Tibial artery (tissue), 4 donors: ENCODE results near the gene CCDC178.

Source experiments
- DNase-seq, 2 donors: peaks; one replicate each; pipeline ENCODE4 v3.0.0-alpha.2; 2019
- H3K27ac ChIP-seq, 2 donors: fragments of 200-600 bp; sonication (generic) in 1 of 2; 1 replicate in 1 of 2; 2 replicates in 1 of 2; pipeline ENCODE4 v1.5.1; 2018 to 2019; ENCODE audit warnings: mild to moderate bottlenecking in 1 of 2
- H3K27me3 ChIP-seq, 2 donors: fragments of 200-600 bp; sonication (generic) in 1 of 2; one replicate each; pipeline versions ENCODE4 v1.5.1 to v1.6.0; 2016 to 2019
- H3K36me3 ChIP-seq, 3 donors: fragments of 200-600 bp; sonication (generic) in 2 of 3; one replicate each; pipeline ENCODE4 v1.5.1; 2016 to 2019; ENCODE audit warnings: mild to moderate bottlenecking in 2 of 3
- H3K4me1 ChIP-seq, 4 donors: fragments of 200-600 bp; sonication (generic) in 2 of 4; 1 replicate in 3 of 4; 2 replicates in 1 of 4; pipeline ENCODE4 v1.5.1; 2016 to 2019
- H3K4me3 ChIP-seq, 2 donors: fragments of 200-600 bp; sonication (generic) in 1 of 2; 1 replicate in 1 of 2; 2 replicates in 1 of 2; pipeline ENCODE4 v1.5.1; 2018 to 2019; ENCODE audit warnings: mild to moderate bottlenecking in 2 of 2
- H3K9me3 ChIP-seq, 3 donors: fragments of 200-600 bp; sonication (generic) in 1 of 3; one replicate each; pipeline ENCODE4 v1.5.1; 2016 to 2019
- CTCF ChIP-seq, 2 experiments: fragments of 200-600 bp in 1 of 2; fragments of 450-650 bp in 1 of 2; IDR thresholded peaks; one replicate each; pipeline ENCODE4 v1.5.1; 2017 to 2019; ENCODE audit warnings: antibody characterized with exemption in 2 of 2, mild to moderate bottlenecking in 1 of 2, moderate library complexity in 1 of 2
- intact Hi-C: fragments of 100-400 bp; cut with DNase I; formaldehyde crosslinking; loops from one replicate; pipeline ENCODE4 v1.15.0; 2023; ENCODE audit warnings: low total_unique reads

Gene CCDC178

GRCh38 chr18:33440060-33441043 lies at the start of gene CCDC178:
Gene CCDC178, minus strand, starts transcription at chr18:33440721. Its CDS starts 28,633 bp downstream, at chr18:33412088.
- DNase-seq, result peak in 1 of 2 donors; percentile 22
- intact Hi-C loops, result loop anchor here (10.0 kb wide), 1 partner anchor 224 kb away; no protein-coding TSS in a partner anchor
- Histone ChIP-seq H3K4me1 (peaks cover 0 to 5% (median 1%) of the 10 kb centered on the region in 4 donors), H3K9me3 (no peaks in the 10 kb centered on the region), H3K27ac (peak within 1 kb of the TSS; percentile 54 to 64), H3K27me3 (peaks cover 0 to 3% of the 10 kb centered on the region in 2 donors), H3K36me3 (no peaks in the 10 kb centered on the region), H3K4me3 (peak within 1 kb of the TSS; percentile 56 to 74)
- peak; percentile 8 to 35 for TF ChIP-seq CTCF (IDR thresholded peaks at IDR 0.05)

- H3K9me3 ChIP-seq, result no peaks in the 10 kb centered on the region
- no peaks in the 10 kb centered on the region for H3K27me3 ChIP-seq
- H3K4me1 ChIP-seq, result no peaks in the 10 kb centered on the region
Observed at GRCh38 chr18:33483908-33484307, 43.4 kb upstream of the CCDC178 start.

GRCh38 chr18:33472509-33472908 lies 32.0 kb upstream of the CCDC178 start:
- Histone ChIP-seq H3K9me3 (no peaks in the 10 kb centered on the region), H3K4me1 (no peaks in the 10 kb centered on the region), H3K27ac (no peak overlapping the region), H3K36me3 (no peaks in the 10 kb centered on the region), H3K4me3 (no peak overlapping the region), H3K27me3 (no peaks in the 10 kb centered on the region)
- no peak for DNase-seq
- intact Hi-C loops, result no loop called here
- no peak for TF ChIP-seq CTCF (IDR thresholded peaks at IDR 0.05)

More at GRCh38 chr18:33483908-33484307, 43.4 kb upstream of the CCDC178 start:
- Histone ChIP-seq H3K27ac (no peak overlapping the region), H3K4me3 (no peak overlapping the region), H3K36me3 (no peaks in the 10 kb centered on the region)
- DNase-seq, result no peak
- TF ChIP-seq CTCF (IDR thresholded peaks at IDR 0.05), result no peak
- intact Hi-C loops, result no loop called here

- Histone ChIP-seq H3K4me1 (no peaks in the 10 kb centered on the region), H3K27me3 (no peaks in the 10 kb centered on the region), H3K36me3 (no peaks in the 10 kb centered on the region), H3K4me3 (no peak overlapping the region), H3K9me3 (no peaks in the 10 kb centered on the region), H3K27ac (no peak overlapping the region)
- TF ChIP-seq CTCF (IDR thresholded peaks at IDR 0.05), result no peak
- intact Hi-C loops, result no loop called here
- DNase-seq, result no peak
Observed at GRCh38 chr18:33470216-33470615, 29.7 kb upstream of the CCDC178 start.

GRCh38 chr18:33469699-33470098 lies 29.2 kb upstream of the CCDC178 start:
- H3K36me3 ChIP-seq, result no peaks in the 10 kb centered on the region
- H3K27ac ChIP-seq, result no peak overlapping the region
- no peak for TF ChIP-seq CTCF (IDR thresholded peaks at IDR 0.05)
- no peaks in the 10 kb centered on the region for H3K4me1 ChIP-seq
- H3K9me3 ChIP-seq, result no peaks in the 10 kb centered on the region
- no peak overlapping the region for H3K4me3 ChIP-seq
- no peaks in the 10 kb centered on the region for H3K27me3 ChIP-seq
- DNase-seq, result no peak
- intact Hi-C loops, result no loop called here
